Psoas muscle (tissue), 8 donors: ENCODE measurements around the gene ADCY6. TPM values are rescaled to one million over a fixed set of nuclear protein-coding genes. Genes with fewer than 3 reads are reported as not detected.

ENCODE experiments used
- ATAC-seq, 4 donors: fragments of 200-7000 bp; cut with Tn5 transposase; one replicate each; pipeline ENCODE4 v1.9.1; 2020; ENCODE audit warnings: moderate library complexity in 3 of 4, mild to moderate bottlenecking in 2 of 4
- DNase-seq, 2 donors: peaks; one replicate each; pipeline ENCODE4 v3.0.0-alpha.2; 2020
- H3K27ac ChIP-seq: fragments of 200-600 bp; one replicate; pipeline ENCODE4 v1.8.0; 2022
- H3K27me3 ChIP-seq, 3 donors: fragments of 200-600 bp in 1 of 3; one replicate each; pipeline versions ENCODE4 v1.6.1 to v1.8.0; 2013 to 2022; ENCODE audit warnings: low read length in 2 of 3, mild to moderate bottlenecking in 2 of 3, moderate library complexity in 1 of 3; ENCODE audit not compliant: insufficient read depth in 3 of 3
- H3K36me3 ChIP-seq, 2 donors: fragments of 200-600 bp in 1 of 2; one replicate each; pipeline versions ENCODE4 v1.6.1 to v1.8.0; 2013 to 2022; ENCODE audit warnings: low read depth in 1 of 2, mild to moderate bottlenecking in 1 of 2, moderate library complexity in 1 of 2; ENCODE audit not compliant: insufficient read depth in 1 of 2
- H3K4me1 ChIP-seq: fragments of 200-600 bp; one replicate; pipeline ENCODE4 v1.8.0; 2022
- H3K4me3 ChIP-seq: fragments of 200-600 bp; one replicate; pipeline ENCODE4 v1.8.0; 2022; ENCODE audit warnings: mild to moderate bottlenecking
- H3K9me3 ChIP-seq: fragments of 200-600 bp; one replicate; pipeline ENCODE4 v1.8.0; 2022
- CTCF ChIP-seq: fragments of 200-600 bp; IDR thresholded peaks from one replicate; pipeline ENCODE4 v1.8.0; 2022; ENCODE audit warnings: antibody characterized with exemption
- WGBS, 3 donors: extraction: QIAGEN DNeasy Blood & Tissue Kit; methylation state at CpG; one replicate each; pipeline versions ENCODE4 v1.1.6 to v1.1.7; 2013; 5-methylcytosine and 5-hydroxymethylcytosine counted together
- intact Hi-C, 2 donors: fragments of 100-400 bp; cut with DNase I; formaldehyde crosslinking; loops; one replicate each; pipeline versions ENCODE4 v1.11.0 to v1.14.2; 2022
- polyA plus RNA-seq, 3 donors: library from polyadenylated mRNA; stranded (reverse); fragments of 200-250 nt; gene quantifications; one replicate each; pipeline ENCODE4 v1.2.3, GENCODE V29; 2013
- total RNA-seq, 4 donors: library from RNA; stranded (reverse); fragmentation: NEBNext Ultra II Directional in 2 of 4; extraction: Animal tissue kit (Norgen Biotek cat#: 25700) in 2 of 4; gene quantifications; one replicate each; pipeline versions ENCODE4 v1.2.1 to v1.2.4, GENCODE V29; 2021 to 2023
- donor health status: healthy with polysubstance abuse.
- donor health status: DM: no; HTN: no; CAD: no; lungs with moderate emphysema.
- donor health status: Bipolar disorder and iron deficiency.
- donor health status: healthy.
- donor health status: DM: yes; HTN: yes; CAD: no.
- donor health status: DM: no; HTN: no; CAD: no.
- donor health status: DM: no; HTN: no; CAD: no.
- donor health status: DM: yes; HTN: yes; CAD: no.

Gene ADCY6
- total and polyA plus RNA-seq, 7 donors = 5.3 to 18.9 (median 13.1) TPM

- peak in 1 of 2 donors; percentile 12 for DNase-seq
- no peaks in the 10 kb centered on the region for H3K27me3 ChIP-seq
- H3K27ac ChIP-seq = no peak overlapping the region
- intact Hi-C loops = no loop called here
- no peaks in the 10 kb centered on the region for H3K9me3 ChIP-seq
- H3K4me3 ChIP-seq = no peak overlapping the region
- H3K4me1 ChIP-seq = peaks cover 15% of the 10 kb centered on the region
- no peak for TF ChIP-seq CTCF
- 80 to 83% (median 82%) methylated on average over 9 of the region's 9 CpGs for WGBS, 3 donors
- peaks cover 0 to 19% of the 10 kb centered on the region in 2 donors for H3K36me3 ChIP-seq
- peak in 1 of 4 donors; percentile 18 for ATAC-seq
Observed at GRCh38 chr12:48781750-48782456, 7.0 kb downstream of the ADCY6 start.

GRCh38 chr12:48780381-48781025 lies 8.4 kb downstream of the ADCY6 start:
- H3K36me3 ChIP-seq = peaks cover 0 to 33% of the 10 kb centered on the region in 2 donors

GRCh38 chr12:48779869-48780268 lies 9.0 kb downstream of the ADCY6 start:
- H3K36me3 ChIP-seq = peaks cover 1 to 40% of the 10 kb centered on the region in 2 donors
- WGBS, 3 donors = 15 to 20% (median 19%) methylated on average over 3 of the region's 3 CpGs
- H3K4me1 ChIP-seq = peaks cover 15% of the 10 kb centered on the region
- DNase-seq = peak in 1 of 2 donors; percentile 59
- no peak for TF ChIP-seq CTCF
- H3K27me3 ChIP-seq = no peaks in the 10 kb centered on the region
- no peak overlapping the region for H3K4me3 ChIP-seq
- ATAC-seq = peak; percentile 36 to 78 (median 52)
- intact Hi-C loops = no loop called here
- peak overlapping the region; percentile 5 for H3K27ac ChIP-seq
- no peaks in the 10 kb centered on the region for H3K9me3 ChIP-seq

More at GRCh38 chr12:48780381-48781025, 8.4 kb downstream of the ADCY6 start:
- TF ChIP-seq CTCF = no peak
- H3K4me3 ChIP-seq = no peak overlapping the region
- WGBS, 3 donors = 47 to 53% (median 49%) methylated on average over 10 to 11 of the region's 11 CpGs
- ATAC-seq (peak; percentile 10 to 48 (median 19)), DNase-seq (no peak)
- H3K27me3 ChIP-seq = no peaks in the 10 kb centered on the region
- H3K9me3 ChIP-seq = no peaks in the 10 kb centered on the region
- intact Hi-C loops = no loop called here
- H3K4me1 ChIP-seq = peaks cover 15% of the 10 kb centered on the region
- H3K27ac ChIP-seq = no peak overlapping the region

GRCh38 chr12:48777501-48778400 lies 11.1 kb downstream of the ADCY6 start:
- Histone ChIP-seq H3K27ac (no peak overlapping the region), H3K9me3 (no peaks in the 10 kb centered on the region), H3K36me3 (peaks cover 6 to 53% of the 10 kb centered on the region in 2 donors), H3K27me3 (no peaks in the 10 kb centered on the region), H3K4me1 (peaks cover 15% of the 10 kb centered on the region), H3K4me3 (no peak overlapping the region)
- intact Hi-C loops = no loop called here
- no peak for TF ChIP-seq CTCF
- no peak for ATAC-seq
- WGBS, 3 donors = 79 to 84% (median 81%) methylated on average over 16 of the region's 16 CpGs
- DNase-seq = no peak
